Retina (tissue), 1 donor: ENCODE data around the gene ZC3HAV1L.
"Not testable (repeated sequence)": the region's sequence is repeated elsewhere in the genome, so short reads cannot be mapped to it uniquely, and the experiment has no call there.

ENCODE experiments used
- DNase-seq: peaks from one replicate; pipeline ENCODE4 v3.0.0-alpha.2; 2016

The ZC3HAV1L gene

DNA sequence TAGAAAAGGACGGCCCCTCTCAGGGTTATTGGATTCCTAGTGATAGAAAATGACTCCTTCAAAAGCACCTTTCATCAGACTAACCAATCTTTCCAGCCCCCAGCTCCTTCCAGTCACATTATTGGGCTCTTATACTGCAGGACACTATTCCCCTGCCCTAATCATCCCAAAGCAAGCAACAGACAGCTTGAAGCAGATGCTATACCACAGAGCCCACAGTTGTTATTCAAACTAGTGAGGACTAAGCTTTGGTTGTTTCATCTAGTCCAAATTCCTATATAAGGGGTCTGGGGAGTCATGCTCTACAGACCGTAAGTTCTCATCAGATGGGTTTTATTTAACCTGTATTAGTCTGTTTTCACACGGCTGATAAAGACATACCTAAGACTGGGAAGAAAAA, 24.5 kb downstream of the ZC3HAV1L start:
- no peak for DNase-seq

DNA sequence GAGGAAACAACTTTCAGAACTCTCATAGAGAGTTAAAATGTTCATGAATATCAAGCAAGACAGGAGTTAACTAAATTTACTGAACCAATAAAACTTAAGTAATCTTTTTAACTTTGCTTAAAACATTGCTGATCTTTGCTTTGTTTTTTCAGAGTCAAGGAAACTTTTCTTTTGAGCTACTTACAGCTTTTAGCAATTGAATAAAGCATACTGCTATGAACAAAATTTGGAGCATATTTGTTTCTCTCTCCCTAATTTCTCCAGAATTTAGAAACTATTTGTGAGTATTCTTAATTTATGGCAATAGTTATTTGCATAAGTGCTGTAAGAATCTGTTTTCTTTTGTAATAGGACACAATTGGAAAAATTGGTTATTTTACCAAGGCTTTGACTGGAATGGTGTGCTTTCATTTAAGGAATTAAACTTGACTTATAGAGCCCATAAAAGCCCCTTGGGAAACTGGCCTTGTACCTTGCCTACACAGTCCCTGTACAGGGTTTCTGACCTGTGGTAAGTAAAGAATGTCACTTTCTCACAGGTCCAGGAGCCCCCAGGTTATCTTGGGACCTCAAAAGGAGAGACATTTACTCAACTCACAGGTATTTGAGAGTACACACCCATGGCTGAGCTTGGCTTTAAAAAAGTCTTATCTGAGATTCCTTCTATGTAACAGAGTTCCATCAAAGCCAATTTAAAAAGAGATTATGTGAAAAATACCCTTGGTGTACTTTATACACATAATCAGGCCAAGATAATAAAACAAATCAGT, 31.3 kb downstream of the ZC3HAV1L start:
- DNase-seq, result no peak

- DNase-seq, result no peak
These were observed 36.4 kb downstream of the ZC3HAV1L start for GRCh38 chr7:138999414-138999813.

GRCh38 chr7:138992052-138992531, 43.8 kb downstream of the ZC3HAV1L start:
- no peak for DNase-seq

- DNase-seq, result no peak
These were observed 48.2 kb downstream of the ZC3HAV1L start for GRCh38 chr7:138987686-138988085.

- no peak for DNase-seq
These were observed 53.6 kb downstream of the ZC3HAV1L start for GRCh38 chr7:138982204-138982623.

- DNase-seq, result peak; percentile 87
These were observed 54.3 kb downstream of the ZC3HAV1L start, which contains the start of gene KIAA1549 for GRCh38 chr7:138981332-138982203. KIAA1549 (minus strand) TSS chr7:138981389; CDS start chr7:138981269, 120 bp downstream.

DNA sequence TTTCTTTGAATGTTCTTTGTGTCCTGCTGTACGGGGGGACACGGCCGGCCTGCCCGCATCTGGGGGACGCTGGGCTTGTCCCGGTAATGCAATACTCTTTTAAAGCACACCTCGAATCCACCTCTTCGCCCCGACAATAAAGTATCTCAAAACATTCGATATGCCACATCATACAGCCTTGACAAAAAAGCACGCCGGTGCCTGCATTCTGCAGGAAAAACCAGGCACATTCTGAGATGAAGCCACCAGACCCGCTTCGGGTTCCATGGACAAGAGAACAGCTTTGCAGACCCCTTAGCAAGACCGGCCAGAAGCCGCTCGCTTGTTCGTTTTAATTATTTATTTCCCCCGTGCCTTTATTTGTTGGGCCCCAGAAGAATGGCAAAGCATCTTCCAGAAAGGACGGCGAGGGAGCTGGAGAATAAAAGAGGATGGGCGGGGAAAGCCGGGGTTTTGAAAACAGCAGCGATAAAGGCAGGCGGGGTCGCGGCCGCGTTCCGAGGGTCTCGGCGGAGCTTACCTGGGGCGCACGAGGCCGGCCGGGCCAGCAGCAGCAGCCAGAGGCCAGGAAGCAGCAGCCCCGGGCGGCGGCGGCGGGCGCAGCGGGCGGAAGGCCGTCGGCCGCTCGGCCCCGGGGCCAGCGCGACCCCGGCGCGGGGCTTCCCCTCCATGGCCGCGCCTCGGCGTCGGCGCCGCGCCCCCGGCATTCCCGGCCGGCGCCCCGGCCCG, 55.1 kb downstream of the ZC3HAV1L start:
- DNase-seq, result peak; percentile 83

DNA sequence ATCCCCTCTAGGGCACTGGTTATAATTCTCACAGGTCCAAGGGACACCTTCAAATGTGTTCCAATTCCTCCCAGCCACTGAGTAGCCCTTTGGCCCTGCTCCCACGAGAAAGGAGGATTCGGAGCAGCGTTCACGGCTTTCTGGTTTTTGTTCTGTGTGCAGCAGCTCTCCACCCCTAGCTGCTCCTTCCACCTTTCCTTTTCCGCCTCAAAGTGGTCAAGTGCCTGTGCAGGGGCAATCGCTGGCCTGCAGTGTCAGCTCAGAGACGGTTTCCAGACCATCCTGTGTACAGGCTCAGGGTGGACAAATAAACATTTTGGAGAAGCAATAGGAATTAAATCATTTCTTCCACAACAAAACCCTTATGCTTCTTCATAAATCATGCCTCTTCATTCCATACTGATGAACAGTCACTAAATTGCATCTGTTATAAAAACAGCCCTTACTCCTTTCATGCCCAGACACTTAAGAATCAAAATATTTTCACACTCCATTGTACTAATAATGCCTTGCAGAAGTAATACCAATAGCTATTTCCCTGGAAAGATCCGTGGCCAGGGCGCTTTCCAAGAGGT, 55.8 kb downstream of the ZC3HAV1L start:
- DNase-seq, result peak; percentile 41

GRCh38 chr7:138979226-138979979, 56.4 kb downstream of the ZC3HAV1L start:
- DNase-seq, result no peak

GRCh38 chr7:138978541-138979184, 57.2 kb downstream of the ZC3HAV1L start:
- no peak for DNase-seq

GRCh38 chr7:138976161-138976560, 59.7 kb downstream of the ZC3HAV1L start:
- DNase-seq, result not testable (repeated sequence)
